Measurements from ENCODE around the gene TOP3B. TPM values are rescaled to one million over a fixed set of nuclear protein-coding genes. Genes with fewer than 3 reads are reported as not detected.

TOP3B gene
- total and polyA plus RNA-seq, 10 of the 15 experiments (the other 5 are each of a cell fraction or from before 2014, with no cell fraction given) = 0.60 to 47.3 (median 33.7) TPM

DNA sequence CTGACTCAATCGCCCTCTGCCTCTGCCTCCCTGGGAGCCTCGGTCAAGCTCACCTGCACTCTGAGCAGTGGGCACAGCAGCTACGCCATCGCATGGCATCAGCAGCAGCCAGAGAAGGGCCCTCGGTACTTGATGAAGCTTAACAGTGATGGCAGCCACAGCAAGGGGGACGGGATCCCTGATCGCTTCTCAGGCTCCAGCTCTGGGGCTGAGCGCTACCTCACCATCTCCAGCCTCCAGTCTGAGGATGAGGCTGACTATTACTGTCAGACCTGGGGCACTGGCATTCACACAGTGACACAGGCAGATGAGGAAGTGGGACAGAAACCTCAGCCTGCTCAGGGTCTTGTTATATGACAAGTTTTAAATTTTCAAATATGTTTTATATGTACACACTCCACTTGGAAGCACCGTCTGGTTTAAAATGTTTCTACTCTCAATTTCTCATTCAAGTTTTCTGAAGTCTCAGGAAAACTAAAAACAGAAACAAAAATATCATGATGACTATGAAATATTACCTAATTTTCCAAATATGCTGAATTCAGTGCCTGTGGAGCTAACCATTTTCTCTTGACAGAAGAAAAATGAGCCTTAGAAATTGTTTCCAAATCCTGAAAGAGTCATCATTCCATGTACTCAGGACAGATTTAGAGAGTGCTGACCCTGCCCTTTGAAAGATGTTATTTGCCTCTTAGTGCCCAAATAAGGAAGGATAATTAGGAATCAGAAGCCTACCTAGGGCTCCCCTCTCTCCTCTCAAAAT is 48.8 kb upstream of the TOP3B start:
- no peaks in the 10 kb centered on the region for H3K36me3 ChIP-seq (ENCODE audit: control insufficient read depth in 2 of 2, insufficient read depth in 2 of 2, low read length in 1 of 2)
- peak overlapping the region; percentile 66 for H3K4me3 ChIP-seq
- ChIA-PET SMC1A (ENCODE audit: uncharacterized antibody, unreplicated experiment) (interaction anchor here (0.6 to 7.0 kb wide), 27 partner anchors 12 to 1018 kb away, joined by 3 to 174 read pairs (median 5); no protein-coding TSS in a partner anchor), CTCF (interaction anchor here (0.6 to 13.5 kb wide), 39 partner anchors 10 to 927 kb away, joined by 3 to 177 read pairs (median 5); no protein-coding TSS in a partner anchor), RAD21 (ENCODE audit: unreplicated experiment) (interaction anchor here (0.7 to 12.8 kb wide), 32 partner anchors 12 to 924 kb away, joined by 3 to 229 read pairs (median 6); partner anchors contain the start of gene TOP3B), POLR2A (interaction anchor here (0.5 to 8.1 kb wide), 13 partner anchors 13 to 924 kb away, joined by 3 to 141 read pairs (median 6); no protein-coding TSS in a partner anchor)
- FAIRE-seq (no peak), DNase-seq (ENCODE audit: low read depth, low spot score) (no peak), ATAC-seq (peak; percentile 73)
- peak overlapping the region; percentile 59 for H3K9ac ChIP-seq (ENCODE audit: control insufficient read depth, insufficient read depth, low read length)
- peak overlapping the region; percentile 82 for H3K4me2 ChIP-seq (ENCODE audit: control insufficient read depth, insufficient read depth)
- no peaks in the 10 kb centered on the region for H3K27me3 ChIP-seq (replicated peaks in 1 of 2; ENCODE audit: control insufficient read depth in 2 of 2, insufficient read depth in 2 of 2, low read length in 1 of 2)
- BruUV-seq (replicated peaks) = TSS peak; percentile 91
- H3K9me3 ChIP-seq (replicated peaks; ENCODE audit: control insufficient read depth, insufficient read depth, low read length) = no peaks in the 10 kb centered on the region
- TF ChIP-seq LARP7 (IDR thresholded peaks at IDR 0.05) = peak; percentile 61; the same call in 1 of the 2 replicates
- TF ChIP-seq, protein P1, sequence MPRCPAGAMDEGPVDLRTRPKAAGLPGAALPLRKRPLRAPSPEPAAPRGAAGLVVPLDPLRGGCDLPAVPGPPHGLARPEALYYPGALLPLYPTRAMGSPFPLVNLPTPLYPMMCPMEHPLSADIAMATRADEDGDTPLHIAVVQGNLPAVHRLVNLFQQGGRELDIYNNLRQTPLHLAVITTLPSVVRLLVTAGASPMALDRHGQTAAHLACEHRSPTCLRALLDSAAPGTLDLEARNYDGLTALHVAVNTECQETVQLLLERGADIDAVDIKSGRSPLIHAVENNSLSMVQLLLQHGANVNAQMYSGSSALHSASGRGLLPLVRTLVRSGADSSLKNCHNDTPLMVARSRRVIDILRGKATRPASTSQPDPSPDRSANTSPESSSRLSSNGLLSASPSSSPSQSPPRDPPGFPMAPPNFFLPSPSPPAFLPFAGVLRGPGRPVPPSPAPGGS (IDR thresholded peaks at IDR 0.05; ENCODE audit: borderline replicate concordance, insufficient read depth, low read depth, low read length, poor library complexity, severe bottlenecking) = no peak
- TF ChIP-seq NBN (IDR thresholded peaks at IDR 0.05) = peak; percentile 20; the same call in 1 of the 2 replicates
- TF ChIP-seq, protein P2, sequence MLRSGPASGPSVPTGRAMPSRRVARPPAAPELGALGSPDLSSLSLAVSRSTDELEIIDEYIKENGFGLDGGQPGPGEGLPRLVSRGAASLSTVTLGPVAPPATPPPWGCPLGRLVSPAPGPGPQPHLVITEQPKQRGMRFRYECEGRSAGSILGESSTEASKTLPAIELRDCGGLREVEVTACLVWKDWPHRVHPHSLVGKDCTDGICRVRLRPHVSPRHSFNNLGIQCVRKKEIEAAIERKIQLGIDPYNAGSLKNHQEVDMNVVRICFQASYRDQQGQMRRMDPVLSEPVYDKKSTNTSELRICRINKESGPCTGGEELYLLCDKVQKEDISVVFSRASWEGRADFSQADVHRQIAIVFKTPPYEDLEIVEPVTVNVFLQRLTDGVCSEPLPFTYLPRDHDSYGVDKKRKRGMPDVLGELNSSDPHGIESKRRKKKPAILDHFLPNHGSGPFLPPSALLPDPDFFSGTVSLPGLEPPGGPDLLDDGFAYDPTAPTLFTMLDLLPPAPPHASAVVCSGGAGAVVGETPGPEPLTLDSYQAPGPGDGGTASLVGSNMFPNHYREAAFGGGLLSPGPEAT (IDR thresholded peaks at IDR 0.05; ENCODE audit: low read depth) = 0 out of 2 replicates have a peak, but pooled peaks have one; percentile 9
- TF ChIP-seq, protein P3, sequence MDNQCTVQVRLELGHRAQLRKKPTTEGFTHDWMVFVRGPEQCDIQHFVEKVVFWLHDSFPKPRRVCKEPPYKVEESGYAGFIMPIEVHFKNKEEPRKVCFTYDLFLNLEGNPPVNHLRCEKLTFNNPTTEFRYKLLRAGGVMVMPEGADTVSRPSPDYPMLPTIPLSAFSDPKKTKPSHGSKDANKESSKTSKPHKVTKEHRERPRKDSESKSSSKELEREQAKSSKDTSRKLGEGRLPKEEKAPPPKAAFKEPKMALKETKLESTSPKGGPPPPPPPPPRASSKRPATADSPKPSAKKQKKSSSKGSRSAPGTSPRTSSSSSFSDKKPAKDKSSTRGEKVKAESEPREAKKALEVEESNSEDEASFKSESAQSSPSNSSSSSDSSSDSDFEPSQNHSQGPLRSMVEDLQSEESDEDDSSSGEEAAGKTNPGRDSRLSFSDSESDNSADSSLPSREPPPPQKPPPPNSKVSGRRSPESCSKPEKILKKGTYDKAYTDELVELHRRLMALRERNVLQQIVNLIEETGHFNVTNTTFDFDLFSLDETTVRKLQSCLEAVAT (IDR thresholded peaks at IDR 0.05) = 0 out of 2 replicates have a peak, but pooled peaks have one; percentile 5
- peak; percentile 22 for TF ChIP-seq DPF2 (IDR thresholded peaks at IDR 0.05)
- 0 out of 2 replicates have a peak, but pooled peaks have one; percentile 14 for TF ChIP-seq ZNF217 (IDR thresholded peaks at IDR 0.05)
- TF ChIP-seq SPI1 (IDR thresholded peaks at IDR 0.05; ENCODE audit: borderline replicate concordance, insufficient read depth, low read depth, low read length) = peak; percentile 92
- no peak for TF ChIP-seq SREBF1 (IDR thresholded peaks at IDR 0.05; ENCODE audit: low read length)
- TF ChIP-seq SMARCA5 (IDR thresholded peaks at IDR 0.05) = 0 out of 2 replicates have a peak, but pooled peaks have one; percentile 77
- 0 out of 4 replicates have a peak, but pooled peaks of 1 of the 2 experiments have one; percentile 6 for TF ChIP-seq IKZF2 (IDR thresholded peaks at IDR 0.05)
- TF ChIP-seq RELA (IDR thresholded peaks at IDR 0.05; ENCODE audit: borderline replicate concordance, partially characterized antibody) = no peak
- TF ChIP-seq, protein P4, sequence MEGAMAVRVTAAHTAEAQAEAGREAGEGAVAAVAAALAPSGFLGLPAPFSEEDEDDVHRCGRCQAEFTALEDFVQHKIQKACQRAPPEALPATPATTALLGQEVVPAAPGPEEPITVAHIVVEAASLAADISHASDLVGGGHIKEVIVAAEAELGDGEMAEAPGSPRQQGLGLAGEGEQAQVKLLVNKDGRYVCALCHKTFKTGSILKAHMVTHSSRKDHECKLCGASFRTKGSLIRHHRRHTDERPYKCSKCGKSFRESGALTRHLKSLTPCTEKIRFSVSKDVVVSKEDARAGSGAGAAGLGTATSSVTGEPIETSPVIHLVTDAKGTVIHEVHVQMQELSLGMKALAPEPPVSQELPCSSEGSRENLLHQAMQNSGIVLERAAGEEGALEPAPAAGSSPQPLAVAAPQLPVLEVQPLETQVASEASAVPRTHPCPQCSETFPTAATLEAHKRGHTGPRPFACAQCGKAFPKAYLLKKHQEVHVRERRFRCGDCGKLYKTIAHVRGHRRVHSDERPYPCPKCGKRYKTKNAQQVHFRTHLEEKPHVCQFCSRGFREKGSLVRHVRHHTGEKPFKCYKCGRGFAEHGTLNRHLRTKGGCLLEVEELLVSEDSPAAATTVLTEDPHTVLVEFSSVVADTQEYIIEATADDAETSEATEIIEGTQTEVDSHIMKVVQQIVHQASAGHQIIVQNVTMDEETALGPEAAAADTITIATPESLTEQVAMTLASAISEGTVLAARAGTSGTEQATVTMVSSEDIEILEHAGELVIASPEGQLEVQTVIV (IDR thresholded peaks at IDR 0.05; ENCODE audit: borderline replicate concordance, partially characterized antibody) = peak; percentile 20
- TF ChIP-seq YBX1 (IDR thresholded peaks at IDR 0.05) = 0 out of 2 replicates have a peak, but pooled peaks have one; percentile 25
- no peak for TF ChIP-seq TBL1XR1 (IDR thresholded peaks at IDR 0.05; ENCODE audit: low read depth, low read length)
- TF ChIP-seq POU2F2 (IDR thresholded peaks at IDR 0.05; ENCODE audit: borderline replicate concordance, low read depth, low read length) = no peak
- intact Hi-C loops (cut with micrococcal nuclease; ENCODE audit: unreplicated experiment) = loop anchor here (2.0 kb wide), 1 partner anchor 79 kb away; no protein-coding TSS in a partner anchor
- H3K27ac ChIP-seq (ENCODE audit: control insufficient read depth, insufficient read depth) = peak overlapping the region; percentile 80
- H3K4me1 ChIP-seq (ENCODE audit: control insufficient read depth, insufficient read depth, low read length) = peaks cover 31% of the 10 kb centered on the region
- H4K20me1 ChIP-seq (ENCODE audit: control insufficient read depth, insufficient read depth) = no peaks in the 10 kb centered on the region
- 20% methylated on average over 9 of the region's 9 CpGs for WGBS (ENCODE audit: insufficient coverage, insufficient replicate concordance, low lambda C conversion rate, missing lambda C conversion rate)
- H2AFZ ChIP-seq (ENCODE audit: control insufficient read depth, low read depth, low read length) = peak overlapping the region; percentile 59
- H3K79me2 ChIP-seq (ENCODE audit: control insufficient read depth, insufficient read depth, low read length) = peaks cover 8% of the 10 kb centered on the region
- in situ Hi-C loops (cut with MboI) = loop anchor here (10.0 kb wide), 1 partner anchor 123 kb away; no protein-coding TSS in a partner anchor
